Measurements from ENCODE around the gene GPX6. TPM values are rescaled to one million over a fixed set of nuclear protein-coding genes. Genes with fewer than 3 reads are reported as not detected.

Gene GPX6
- total and polyA plus RNA-seq, 12 donors = not detected

GRCh38 chr6:28531479-28532128, 16.0 kb upstream of the GPX6 start:
- intact Hi-C loops (cut with DNase I) = no loop called here

DNA sequence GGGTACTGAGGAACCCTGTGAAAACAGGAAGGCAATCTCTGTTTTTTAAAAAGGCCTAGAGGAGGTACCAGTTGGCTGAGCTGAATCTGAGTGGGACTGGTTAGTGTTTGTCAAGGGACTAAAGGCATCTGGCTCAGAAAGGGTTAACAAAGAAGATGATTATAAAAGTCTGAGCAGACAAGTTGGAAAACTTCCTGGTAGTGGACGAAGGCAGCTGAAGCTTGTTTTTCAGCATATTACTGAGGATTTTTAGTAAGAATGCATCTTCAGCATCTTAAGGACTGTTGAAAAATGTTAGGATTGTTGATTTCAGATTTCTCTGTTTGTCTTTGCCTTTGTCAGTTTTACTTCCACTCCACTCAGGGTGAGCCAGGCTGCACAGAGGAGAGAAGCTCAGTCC, 15.2 kb upstream of the GPX6 start:
- intact Hi-C loops (cut with DNase I) = no loop called here
- H3K36me3 ChIP-seq = no peaks in the 10 kb centered on the region
- no peaks in the 10 kb centered on the region for H3K9me3 ChIP-seq
- no peak overlapping the region for H3K27ac ChIP-seq
- 18 to 36% methylated on average over 1 of the region's 1 CpG for WGBS, 2 donors
- DNase-seq (no peak), ATAC-seq (no peak)
- TF ChIP-seq, protein P1, sequence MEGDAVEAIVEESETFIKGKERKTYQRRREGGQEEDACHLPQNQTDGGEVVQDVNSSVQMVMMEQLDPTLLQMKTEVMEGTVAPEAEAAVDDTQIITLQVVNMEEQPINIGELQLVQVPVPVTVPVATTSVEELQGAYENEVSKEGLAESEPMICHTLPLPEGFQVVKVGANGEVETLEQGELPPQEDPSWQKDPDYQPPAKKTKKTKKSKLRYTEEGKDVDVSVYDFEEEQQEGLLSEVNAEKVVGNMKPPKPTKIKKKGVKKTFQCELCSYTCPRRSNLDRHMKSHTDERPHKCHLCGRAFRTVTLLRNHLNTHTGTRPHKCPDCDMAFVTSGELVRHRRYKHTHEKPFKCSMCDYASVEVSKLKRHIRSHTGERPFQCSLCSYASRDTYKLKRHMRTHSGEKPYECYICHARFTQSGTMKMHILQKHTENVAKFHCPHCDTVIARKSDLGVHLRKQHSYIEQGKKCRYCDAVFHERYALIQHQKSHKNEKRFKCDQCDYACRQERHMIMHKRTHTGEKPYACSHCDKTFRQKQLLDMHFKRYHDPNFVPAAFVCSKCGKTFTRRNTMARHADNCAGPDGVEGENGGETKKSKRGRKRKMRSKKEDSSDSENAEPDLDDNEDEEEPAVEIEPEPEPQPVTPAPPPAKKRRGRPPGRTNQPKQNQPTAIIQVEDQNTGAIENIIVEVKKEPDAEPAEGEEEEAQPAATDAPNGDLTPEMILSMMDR (IDR thresholded peaks at IDR 0.05) = no peak
- H3K4me3 ChIP-seq = no peak overlapping the region
- peaks cover 0 to 75% (median 47%) of the 10 kb centered on the region in 7 donors for H3K27me3 ChIP-seq
- no peaks in the 10 kb centered on the region for H3K4me1 ChIP-seq

More at GRCh38 chr6:28531479-28532128, 16.0 kb upstream of the GPX6 start:
- ATAC-seq (no peak), DNase-seq (no peak)
- 65 to 70% methylated on average over 7 of the region's 7 CpGs for WGBS, 2 donors
- Histone ChIP-seq H3K4me3 (no peak overlapping the region), H3K4me1 (no peaks in the 10 kb centered on the region), H3K27me3 (peaks cover 0 to 75% (median 50%) of the 10 kb centered on the region in 7 donors), H3K36me3 (no peaks in the 10 kb centered on the region), H3K9me3 (no peaks in the 10 kb centered on the region), H3K27ac (no peak overlapping the region)
- TF ChIP-seq, protein P1 (IDR thresholded peaks at IDR 0.05) = no peak

- TF ChIP-seq, protein P1 (IDR thresholded peaks at IDR 0.05) = no peak
- H3K27me3 ChIP-seq = peaks cover 0 to 77% (median 58%) of the 10 kb centered on the region in 7 donors
- intact Hi-C loops (cut with DNase I) = no loop called here
- WGBS, 2 donors = 53 to 59% methylated on average over 10 of the region's 10 CpGs
- no peaks in the 10 kb centered on the region for H3K4me1 ChIP-seq
- H3K9me3 ChIP-seq = peaks cover 0 to 2% (median 0%) of the 10 kb centered on the region in 11 donors
- DNase-seq (no peak), ATAC-seq (no peak)
- no peak within 1 kb of the TSS for H3K27ac ChIP-seq
- no peaks in the 10 kb centered on the region for H3K36me3 ChIP-seq
- H3K4me3 ChIP-seq = no peak within 1 kb of the TSS
Measured at GRCh38 chr6:28525496-28526039, 10.0 kb upstream of the GPX6 start, which contains the start of gene GPX5. GPX5 (plus strand) TSS chr6:28525881; CDS start chr6:28526014, 133 bp downstream.

- peaks cover 0 to 2% (median 0%) of the 10 kb centered on the region in 11 donors for H3K9me3 ChIP-seq
- no peak overlapping the region for H3K27ac ChIP-seq
- intact Hi-C loops (cut with DNase I) = no loop called here
- H3K36me3 ChIP-seq = no peaks in the 10 kb centered on the region
- no peak for ATAC-seq
- H3K4me1 ChIP-seq = no peaks in the 10 kb centered on the region
- 43 to 44% methylated on average over 3 of the region's 3 CpGs for WGBS, 2 donors
- TF ChIP-seq, protein P1 (IDR thresholded peaks at IDR 0.05) = no peak
- H3K4me3 ChIP-seq = no peak overlapping the region
- peaks cover 0 to 69% (median 47%) of the 10 kb centered on the region in 7 donors for H3K27me3 ChIP-seq
- DNase-seq = no peak
Measured at GRCh38 chr6:28523241-28523622, 7.6 kb upstream of the GPX6 start.

All from heart right ventricle (tissue), 16 donors.